K562 (cell line): ENCODE data around the gene GMEB2.

ENCODE experiments used
- ESRRA ChIP-seq: fragments of 450-650 bp; IDR thresholded peaks from 2 replicates; pipeline ENCODE4 v1.6.1; 2014; ENCODE audit warnings: low read depth, mild to moderate bottlenecking, moderate library complexity, borderline replicate concordance
- JUND ChIP-seq, 2 experiments: IDR thresholded peaks; 2 replicates in 1 of 2; 3 replicates in 1 of 2; pipeline ENCODE4 v1.6.1; 2011; ENCODE audit warnings: borderline replicate concordance in 2 of 2, low read depth in 2 of 2, low read length in 2 of 2, improper control_type of control experiment in 1 of 2, missing biosample characterization in 1 of 2, missing genetic modification characterization in 1 of 2, missing genetic modification reagents in 1 of 2
- NCOR1 ChIP-seq: fragments of 450-650 bp; IDR thresholded peaks from 2 replicates; pipeline ENCODE4 v1.6.1; 2016; ENCODE audit warnings: mild to moderate bottlenecking, moderate library complexity
- NFYB ChIP-seq: IDR thresholded peaks from 2 replicates; pipeline ENCODE4 v1.6.1; 2011; ENCODE audit warnings: mild to moderate bottlenecking, moderate library complexity; ENCODE audit not compliant: insufficient read length; ENCODE audit errors: extremely low read depth
- ZNF282 ChIP-seq: sonication (generic); formaldehyde crosslinking; IDR thresholded peaks from 2 replicates; pipeline ENCODE4 v1.8.1; 2023; ENCODE audit warnings: missing genetic modification reagents
- TF ChIP-seq, protein P1 (sequence below): fragments of 450-650 bp; IDR thresholded peaks from 2 replicates; pipeline ENCODE4 v1.6.1; 2016; ENCODE audit warnings: borderline replicate concordance
- TF ChIP-seq, protein P2 (sequence below), 2 experiments: fragments of 450-650 bp; formaldehyde crosslinking in 1 of 2; IDR thresholded peaks; 2 replicates each; pipeline versions ENCODE4 v1.4.0 to v1.6.1; 2014 to 2020; ENCODE audit warnings: mild to moderate bottlenecking in 2 of 2, borderline replicate concordance in 1 of 2, low read depth in 1 of 2

DNA sequence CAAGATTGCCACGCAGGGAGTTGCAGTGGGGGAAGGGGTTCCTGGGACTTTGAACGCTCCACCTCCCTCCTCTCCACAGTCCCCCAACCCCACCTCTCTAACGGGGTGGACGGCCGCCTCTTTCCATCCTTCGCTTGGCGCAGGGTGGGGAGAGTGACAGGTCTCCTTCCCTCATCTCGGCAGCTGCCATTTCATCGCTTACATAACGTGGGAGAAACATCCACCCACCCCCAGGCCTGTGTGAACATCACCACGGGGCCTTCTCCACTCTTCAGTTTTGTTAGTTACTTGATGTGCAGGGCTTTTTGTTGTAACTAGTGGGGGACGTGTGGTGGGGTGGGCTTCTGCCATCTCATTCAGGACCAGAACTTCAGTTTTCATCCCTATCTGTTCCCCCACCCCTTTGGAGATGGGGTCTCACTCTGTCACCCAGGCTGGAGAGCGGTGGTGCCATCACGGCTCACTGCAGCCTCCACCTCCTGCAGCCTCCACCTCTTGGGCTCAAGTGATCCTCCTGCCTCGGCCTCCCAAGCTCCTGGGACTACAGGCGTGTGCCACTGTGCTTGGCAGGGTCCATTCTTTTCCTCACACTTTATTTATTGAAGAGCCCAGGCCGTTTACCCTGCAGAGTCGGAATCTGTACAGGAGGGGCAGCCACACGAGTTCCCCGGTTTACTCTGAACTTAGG is 48.9 kb upstream of the GMEB2 start:
- TF ChIP-seq, protein P1, sequence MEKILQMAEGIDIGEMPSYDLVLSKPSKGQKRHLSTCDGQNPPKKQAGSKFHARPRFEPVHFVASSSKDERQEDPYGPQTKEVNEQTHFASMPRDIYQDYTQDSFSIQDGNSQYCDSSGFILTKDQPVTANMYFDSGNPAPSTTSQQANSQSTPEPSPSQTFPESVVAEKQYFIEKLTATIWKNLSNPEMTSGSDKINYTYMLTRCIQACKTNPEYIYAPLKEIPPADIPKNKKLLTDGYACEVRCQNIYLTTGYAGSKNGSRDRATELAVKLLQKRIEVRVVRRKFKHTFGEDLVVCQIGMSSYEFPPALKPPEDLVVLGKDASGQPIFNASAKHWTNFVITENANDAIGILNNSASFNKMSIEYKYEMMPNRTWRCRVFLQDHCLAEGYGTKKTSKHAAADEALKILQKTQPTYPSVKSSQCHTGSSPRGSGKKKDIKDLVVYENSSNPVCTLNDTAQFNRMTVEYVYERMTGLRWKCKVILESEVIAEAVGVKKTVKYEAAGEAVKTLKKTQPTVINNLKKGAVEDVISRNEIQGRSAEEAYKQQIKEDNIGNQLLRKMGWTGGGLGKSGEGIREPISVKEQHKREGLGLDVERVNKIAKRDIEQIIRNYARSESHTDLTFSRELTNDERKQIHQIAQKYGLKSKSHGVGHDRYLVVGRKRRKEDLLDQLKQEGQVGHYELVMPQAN: no peak
- TF ChIP-seq NCOR1 (no peak), ESRRA (no peak), ZNF282 (CRISPR knock-in tag) (no peak), JUND (IDR thresholded peaks at IDR 0.05; ENCODE audit: borderline replicate concordance, low read depth, low read length) (no peak), JUND (tag; IDR thresholded peaks at IDR 0.05; ENCODE audit: borderline replicate concordance, low read depth, low read length) (no peak), NFYB (no peak)
- TF ChIP-seq, protein P2, sequence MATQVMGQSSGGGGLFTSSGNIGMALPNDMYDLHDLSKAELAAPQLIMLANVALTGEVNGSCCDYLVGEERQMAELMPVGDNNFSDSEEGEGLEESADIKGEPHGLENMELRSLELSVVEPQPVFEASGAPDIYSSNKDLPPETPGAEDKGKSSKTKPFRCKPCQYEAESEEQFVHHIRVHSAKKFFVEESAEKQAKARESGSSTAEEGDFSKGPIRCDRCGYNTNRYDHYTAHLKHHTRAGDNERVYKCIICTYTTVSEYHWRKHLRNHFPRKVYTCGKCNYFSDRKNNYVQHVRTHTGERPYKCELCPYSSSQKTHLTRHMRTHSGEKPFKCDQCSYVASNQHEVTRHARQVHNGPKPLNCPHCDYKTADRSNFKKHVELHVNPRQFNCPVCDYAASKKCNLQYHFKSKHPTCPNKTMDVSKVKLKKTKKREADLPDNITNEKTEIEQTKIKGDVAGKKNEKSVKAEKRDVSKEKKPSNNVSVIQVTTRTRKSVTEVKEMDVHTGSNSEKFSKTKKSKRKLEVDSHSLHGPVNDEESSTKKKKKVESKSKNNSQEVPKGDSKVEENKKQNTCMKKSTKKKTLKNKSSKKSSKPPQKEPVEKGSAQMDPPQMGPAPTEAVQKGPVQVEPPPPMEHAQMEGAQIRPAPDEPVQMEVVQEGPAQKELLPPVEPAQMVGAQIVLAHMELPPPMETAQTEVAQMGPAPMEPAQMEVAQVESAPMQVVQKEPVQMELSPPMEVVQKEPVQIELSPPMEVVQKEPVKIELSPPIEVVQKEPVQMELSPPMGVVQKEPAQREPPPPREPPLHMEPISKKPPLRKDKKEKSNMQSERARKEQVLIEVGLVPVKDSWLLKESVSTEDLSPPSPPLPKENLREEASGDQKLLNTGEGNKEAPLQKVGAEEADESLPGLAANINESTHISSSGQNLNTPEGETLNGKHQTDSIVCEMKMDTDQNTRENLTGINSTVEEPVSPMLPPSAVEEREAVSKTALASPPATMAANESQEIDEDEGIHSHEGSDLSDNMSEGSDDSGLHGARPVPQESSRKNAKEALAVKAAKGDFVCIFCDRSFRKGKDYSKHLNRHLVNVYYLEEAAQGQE (IDR thresholded peaks at IDR 0.05; ENCODE audit: borderline replicate concordance): no peak
- TF ChIP-seq, protein P2 (CRISPR knock-in tag; IDR thresholded peaks at IDR 0.05; ENCODE audit: low read depth): no peak
